Karpas-422 (cell line): ENCODE data around the gene GALNTL6. TPM values are rescaled to one million over a fixed set of nuclear protein-coding genes. Genes with fewer than 3 reads are reported as not detected.

ENCODE experiments used
- DNase-seq: peaks from one replicate; pipeline ENCODE4 v3.0.0-alpha.2; 2015
- H2AFZ ChIP-seq: fragments of 200-600 bp; sonication (generic); 2 replicates; pipeline ENCODE4 v1.6.1; 2014; ENCODE audit warnings: antibody characterized with exemption, low read length, mixed read lengths
- H3K27ac ChIP-seq: fragments of 200-600 bp; sonication (generic); 2 replicates; pipeline ENCODE4 v1.5.1; 2014; ENCODE audit warnings: mild to moderate bottlenecking, low read length, moderate library complexity
- H3K27me3 ChIP-seq: fragments of 200-600 bp; sonication (generic); 2 replicates; pipeline ENCODE4 v1.6.1; 2014; ENCODE audit warnings: low read length, mixed read lengths
- H3K36me3 ChIP-seq: fragments of 200-600 bp; sonication (generic); 2 replicates; pipeline ENCODE4 v1.6.1; 2014; ENCODE audit warnings: low read length, mixed read lengths; ENCODE audit not compliant: insufficient read depth
- H3K4me1 ChIP-seq: fragments of 200-600 bp; sonication (generic); 2 replicates; pipeline ENCODE4 v1.6.1; 2014; ENCODE audit warnings: mild to moderate bottlenecking, low read length, mixed read lengths
- H3K4me2 ChIP-seq: fragments of 200-600 bp; sonication (generic); 2 replicates; pipeline ENCODE4 v1.6.1; 2014; ENCODE audit warnings: low read length, low read depth, mild to moderate bottlenecking; ENCODE audit not compliant: poor library complexity, severe bottlenecking
- H3K4me3 ChIP-seq: fragments of 200-600 bp; sonication (generic); 2 replicates; pipeline ENCODE4 v1.5.1; 2014; ENCODE audit warnings: mild to moderate bottlenecking, antibody characterized with exemption, low read length, mixed read lengths
- H3K79me2 ChIP-seq: fragments of 200-600 bp; sonication (generic); 2 replicates; pipeline ENCODE4 v1.6.1; 2014; ENCODE audit warnings: mild to moderate bottlenecking, low read length, mixed read lengths
- H3K9ac ChIP-seq: fragments of 200-600 bp; sonication (generic); 2 replicates; pipeline ENCODE4 v1.6.0; 2014; ENCODE audit warnings: low read length
- H3K9me2 ChIP-seq: fragments of 200-600 bp; sonication (generic), shearing (Covaris generic); replicated peaks from 2 replicates; pipeline ENCODE4 v1.6.0; 2014; ENCODE audit warnings: mild to moderate bottlenecking, low read length, moderate library complexity; ENCODE audit not compliant: insufficient read depth
- H3K9me3 ChIP-seq: fragments of 300-700, 200-600 bp; sonication (generic); 2 replicates; pipeline ENCODE4 v1.6.1; 2014; ENCODE audit warnings: low read length, mixed read lengths
- H4K20me1 ChIP-seq: fragments of 200-600 bp; sonication (generic); 2 replicates; pipeline ENCODE4 v1.6.1; 2014; ENCODE audit warnings: mild to moderate bottlenecking, antibody characterized with exemption, low read length, low read depth; ENCODE audit not compliant: insufficient read depth
- total RNA-seq: library from RNA; depleted of rRNA; stranded (reverse); fragments of >200 nt; shearing (Covaris generic); gene quantifications from 2 replicates; pipeline ENCODE4 v1.2.3, GENCODE V29; 2014; ENCODE audit warnings: low replicate concordance

The GALNTL6 gene
- total RNA-seq, 1 experiment from 2014 or later, result not detected

DNA sequence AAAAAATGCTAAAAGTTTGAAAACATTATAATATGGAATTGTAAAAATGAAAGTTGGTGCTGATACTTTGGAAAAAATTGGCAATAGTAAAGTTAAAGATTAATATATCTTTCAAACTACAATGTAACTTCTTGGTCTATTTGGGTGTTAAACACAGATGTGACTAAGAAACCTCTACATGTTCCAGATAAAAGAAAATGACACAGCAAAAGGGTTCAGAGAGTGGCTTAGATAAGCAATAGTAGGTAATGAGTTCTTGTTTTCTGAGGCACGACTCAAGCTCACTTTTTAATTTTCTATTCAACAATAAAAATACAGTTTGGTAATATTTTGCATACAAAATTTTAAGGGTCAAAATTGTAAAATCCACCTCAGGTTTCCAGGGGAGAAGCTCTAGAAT is 292.7 kb downstream of the GALNTL6 start:
- no peak for DNase-seq
- Histone ChIP-seq H3K9me3 (no peaks in the 10 kb centered on the region), H3K27ac (no peak overlapping the region), H2AFZ (no peak overlapping the region), H3K79me2 (no peaks in the 10 kb centered on the region), H3K4me2 (no peak overlapping the region), H3K4me1 (no peaks in the 10 kb centered on the region), H4K20me1 (no peaks in the 10 kb centered on the region), H3K4me3 (no peak overlapping the region), H3K27me3 (no peaks in the 10 kb centered on the region), H3K36me3 (no peaks in the 10 kb centered on the region), H3K9me2 (no peaks in the 10 kb centered on the region), H3K9ac (no peak overlapping the region)

DNA sequence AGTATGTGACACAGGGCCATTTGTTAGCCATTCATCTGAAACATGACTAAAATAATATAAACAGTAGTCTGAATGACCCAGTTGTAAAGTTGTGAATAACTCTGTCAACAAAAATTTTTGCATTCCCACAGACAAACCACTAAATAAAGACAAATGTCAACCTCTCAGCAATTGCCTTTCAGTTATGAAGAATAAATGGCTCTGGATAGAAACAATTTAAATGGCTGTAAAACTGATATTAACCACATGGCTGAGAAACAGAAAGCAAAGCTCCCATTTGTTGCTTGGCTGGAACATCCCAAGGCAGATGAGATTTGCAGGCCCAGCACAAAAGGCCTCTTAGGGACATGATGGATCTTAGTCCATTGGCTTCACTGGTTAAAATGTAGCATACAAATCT is 296.3 kb downstream of the GALNTL6 start:
- DNase-seq, result no peak
- Histone ChIP-seq H3K9me3 (no peaks in the 10 kb centered on the region), H3K4me1 (no peaks in the 10 kb centered on the region), H3K9ac (no peak overlapping the region), H4K20me1 (no peaks in the 10 kb centered on the region), H3K36me3 (no peaks in the 10 kb centered on the region), H3K4me2 (no peak overlapping the region), H2AFZ (no peak overlapping the region), H3K27ac (no peak overlapping the region), H3K4me3 (no peak overlapping the region), H3K27me3 (no peaks in the 10 kb centered on the region), H3K9me2 (no peaks in the 10 kb centered on the region), H3K79me2 (no peaks in the 10 kb centered on the region)

GRCh38 chr4:172124656-172125308 is 311.6 kb downstream of the GALNTL6 start:
- Histone ChIP-seq H3K9ac (peak overlapping the region; percentile 24; the same call in 1 of the 2 replicates), H3K27ac (peak overlapping the region; percentile 87), H2AFZ (0 out of 2 replicates have a peak overlapping the region, but pooled peaks have one; percentile 57), H3K9me2 (no peaks in the 10 kb centered on the region), H3K79me2 (no peaks in the 10 kb centered on the region), H3K36me3 (no peaks in the 10 kb centered on the region), H4K20me1 (no peaks in the 10 kb centered on the region), H3K9me3 (no peaks in the 10 kb centered on the region), H3K27me3 (no peaks in the 10 kb centered on the region), H3K4me3 (0 out of 2 replicates have a peak overlapping the region, but pooled peaks have one; percentile 30), H3K4me2 (peak overlapping the region; percentile 54), H3K4me1 (peaks cover 29% of the 10 kb centered on the region)
- DNase-seq, result peak; percentile 73

DNA sequence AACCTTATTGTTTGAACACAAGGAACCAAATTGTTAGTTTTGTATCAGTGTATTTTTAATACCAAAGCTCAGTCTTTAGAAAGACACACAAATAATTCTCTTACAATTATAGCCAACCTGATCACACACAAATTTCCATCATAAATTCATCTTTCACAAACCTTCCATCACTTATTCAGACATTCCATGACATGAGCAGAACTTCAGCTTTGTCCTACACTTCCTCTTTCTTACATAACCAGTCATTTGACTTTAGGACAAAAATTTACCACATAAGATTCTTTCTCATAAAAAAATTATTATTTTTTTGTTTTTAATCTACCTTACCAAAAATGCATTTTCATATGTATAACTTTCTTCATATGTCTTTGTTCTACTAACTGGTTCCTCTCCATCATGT is 312.2 kb downstream of the GALNTL6 start:
- H3K9ac ChIP-seq, result no peak overlapping the region

GRCh38 chr4:172127168-172127567 is 314.0 kb downstream of the GALNTL6 start:
- H3K36me3 ChIP-seq, result no peaks in the 10 kb centered on the region
- peak; percentile 41 for DNase-seq
- no peak overlapping the region for H3K9ac ChIP-seq
- no peak overlapping the region for H3K4me2 ChIP-seq
- H3K27me3 ChIP-seq, result no peaks in the 10 kb centered on the region
- H3K4me1 ChIP-seq, result peaks cover 29% of the 10 kb centered on the region
- H3K4me3 ChIP-seq, result no peak overlapping the region
- no peaks in the 10 kb centered on the region for H3K9me2 ChIP-seq
- H3K79me2 ChIP-seq, result no peaks in the 10 kb centered on the region
- H4K20me1 ChIP-seq, result no peaks in the 10 kb centered on the region
- H3K27ac ChIP-seq, result no peak overlapping the region
- no peaks in the 10 kb centered on the region for H3K9me3 ChIP-seq
- no peak overlapping the region for H2AFZ ChIP-seq

More for the DNA sequence above, 312.2 kb downstream of the GALNTL6 start:
- DNase-seq, result peak; percentile 41
- Histone ChIP-seq H3K36me3 (no peaks in the 10 kb centered on the region), H3K27ac (peak overlapping the region; percentile 87), H3K79me2 (no peaks in the 10 kb centered on the region), H3K4me1 (peaks cover 29% of the 10 kb centered on the region), H2AFZ (no peak overlapping the region), H3K9me3 (no peaks in the 10 kb centered on the region), H4K20me1 (no peaks in the 10 kb centered on the region), H3K9me2 (no peaks in the 10 kb centered on the region), H3K4me2 (peak overlapping the region; percentile 54), H3K27me3 (no peaks in the 10 kb centered on the region), H3K4me3 (no peak overlapping the region)

DNA sequence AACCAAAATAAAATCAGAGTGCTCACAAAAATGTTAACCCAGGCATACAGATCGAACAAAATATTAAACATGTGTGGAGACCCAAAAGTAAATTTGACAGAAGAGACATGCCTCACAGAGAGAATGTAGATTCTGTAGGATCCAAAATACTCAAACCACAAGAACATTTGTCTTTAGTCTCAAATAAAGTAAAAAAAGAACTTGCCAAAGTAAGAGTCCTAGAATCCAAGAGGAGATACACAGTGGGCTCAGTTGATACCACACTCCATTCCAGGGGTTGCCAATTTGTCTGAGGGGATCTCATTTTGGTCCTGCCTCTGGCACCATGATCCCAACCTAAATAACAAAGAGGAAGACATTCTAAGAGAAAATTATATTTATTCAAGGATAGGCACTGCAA is 316.4 kb downstream of the GALNTL6 start:
- H3K27ac ChIP-seq, result no peak overlapping the region
- no peaks in the 10 kb centered on the region for H3K79me2 ChIP-seq
- H3K4me2 ChIP-seq, result no peak overlapping the region
- no peak overlapping the region for H2AFZ ChIP-seq
- peaks cover 22% of the 10 kb centered on the region for H3K4me1 ChIP-seq
- no peaks in the 10 kb centered on the region for H3K27me3 ChIP-seq
- no peak overlapping the region for H3K9ac ChIP-seq
- no peak overlapping the region for H3K4me3 ChIP-seq
- H3K9me3 ChIP-seq, result no peaks in the 10 kb centered on the region
- no peaks in the 10 kb centered on the region for H4K20me1 ChIP-seq
- no peaks in the 10 kb centered on the region for H3K9me2 ChIP-seq
- no peaks in the 10 kb centered on the region for H3K36me3 ChIP-seq
- DNase-seq, result no peak

GRCh38 chr4:172134521-172134920 is 321.3 kb downstream of the GALNTL6 start:
- Histone ChIP-seq H3K9ac (no peak overlapping the region), H4K20me1 (no peaks in the 10 kb centered on the region), H3K79me2 (no peaks in the 10 kb centered on the region)

GRCh38 chr4:172141025-172141424 is 327.8 kb downstream of the GALNTL6 start:
- Histone ChIP-seq H3K9me2 (no peaks in the 10 kb centered on the region), H3K36me3 (no peaks in the 10 kb centered on the region), H3K79me2 (no peaks in the 10 kb centered on the region), H3K9me3 (no peaks in the 10 kb centered on the region), H2AFZ (no peak overlapping the region), H3K27ac (no peak overlapping the region), H3K4me3 (no peak overlapping the region), H3K9ac (no peak overlapping the region), H3K27me3 (no peaks in the 10 kb centered on the region), H3K4me1 (no peaks in the 10 kb centered on the region), H4K20me1 (no peaks in the 10 kb centered on the region), H3K4me2 (no peak overlapping the region)
- DNase-seq, result no peak

More at GRCh38 chr4:172134521-172134920, 321.3 kb downstream of the GALNTL6 start:
- Histone ChIP-seq H3K4me2 (no peak overlapping the region), H3K4me3 (no peak overlapping the region), H3K9me2 (no peaks in the 10 kb centered on the region), H2AFZ (no peak overlapping the region), H3K9me3 (no peaks in the 10 kb centered on the region), H3K4me1 (no peaks in the 10 kb centered on the region), H3K36me3 (no peaks in the 10 kb centered on the region), H3K27ac (no peak overlapping the region), H3K27me3 (no peaks in the 10 kb centered on the region)
- no peak for DNase-seq
